ENCODE measurements around the gene RAD51D.

The RAD51D gene

DNA sequence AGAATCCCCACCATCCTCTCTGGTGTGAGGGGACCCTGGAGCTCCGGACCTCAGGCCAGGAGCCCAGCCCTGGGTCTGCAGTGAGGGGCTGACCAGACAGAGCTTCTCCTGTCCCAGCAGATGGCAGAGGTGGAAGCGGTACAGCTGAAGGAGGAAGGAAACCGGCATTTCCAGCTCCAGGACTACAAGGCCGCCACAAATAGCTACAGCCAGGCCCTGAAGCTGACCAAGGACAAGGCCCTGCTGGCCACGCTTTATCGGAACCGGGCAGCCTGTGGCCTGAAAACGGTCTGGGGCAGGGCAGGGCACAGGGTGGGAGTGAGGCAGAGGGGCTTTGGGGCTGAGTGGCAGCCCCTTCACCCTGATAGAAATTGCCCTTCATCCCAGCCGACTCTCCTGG, 28.5 kb upstream of the RAD51D start:
- Histone ChIP-seq H3K4me3 (replicated peaks; ENCODE audit: insufficient read depth, low read length) (no peak overlapping the region), H3K27me3 (ENCODE audit: insufficient read depth, poor library complexity, severe bottlenecking) (no peaks in the 10 kb centered on the region), H3K27ac (replicated peaks) (no peak overlapping the region)
- TF ChIP-seq POLR2AphosphoS5 (IDR thresholded peaks at IDR 0.05; ENCODE audit: low read depth) (no peak), SPI1 (IDR thresholded peaks at IDR 0.05; ENCODE audit: borderline replicate concordance, low read depth) (no peak), CTCF (IDR thresholded peaks at IDR 0.05; ENCODE audit: insufficient read depth, low read length) (no peak), GABPA (IDR thresholded peaks at IDR 0.05; ENCODE audit: low read depth) (no peak)
- TF ChIP-seq, protein P1, sequence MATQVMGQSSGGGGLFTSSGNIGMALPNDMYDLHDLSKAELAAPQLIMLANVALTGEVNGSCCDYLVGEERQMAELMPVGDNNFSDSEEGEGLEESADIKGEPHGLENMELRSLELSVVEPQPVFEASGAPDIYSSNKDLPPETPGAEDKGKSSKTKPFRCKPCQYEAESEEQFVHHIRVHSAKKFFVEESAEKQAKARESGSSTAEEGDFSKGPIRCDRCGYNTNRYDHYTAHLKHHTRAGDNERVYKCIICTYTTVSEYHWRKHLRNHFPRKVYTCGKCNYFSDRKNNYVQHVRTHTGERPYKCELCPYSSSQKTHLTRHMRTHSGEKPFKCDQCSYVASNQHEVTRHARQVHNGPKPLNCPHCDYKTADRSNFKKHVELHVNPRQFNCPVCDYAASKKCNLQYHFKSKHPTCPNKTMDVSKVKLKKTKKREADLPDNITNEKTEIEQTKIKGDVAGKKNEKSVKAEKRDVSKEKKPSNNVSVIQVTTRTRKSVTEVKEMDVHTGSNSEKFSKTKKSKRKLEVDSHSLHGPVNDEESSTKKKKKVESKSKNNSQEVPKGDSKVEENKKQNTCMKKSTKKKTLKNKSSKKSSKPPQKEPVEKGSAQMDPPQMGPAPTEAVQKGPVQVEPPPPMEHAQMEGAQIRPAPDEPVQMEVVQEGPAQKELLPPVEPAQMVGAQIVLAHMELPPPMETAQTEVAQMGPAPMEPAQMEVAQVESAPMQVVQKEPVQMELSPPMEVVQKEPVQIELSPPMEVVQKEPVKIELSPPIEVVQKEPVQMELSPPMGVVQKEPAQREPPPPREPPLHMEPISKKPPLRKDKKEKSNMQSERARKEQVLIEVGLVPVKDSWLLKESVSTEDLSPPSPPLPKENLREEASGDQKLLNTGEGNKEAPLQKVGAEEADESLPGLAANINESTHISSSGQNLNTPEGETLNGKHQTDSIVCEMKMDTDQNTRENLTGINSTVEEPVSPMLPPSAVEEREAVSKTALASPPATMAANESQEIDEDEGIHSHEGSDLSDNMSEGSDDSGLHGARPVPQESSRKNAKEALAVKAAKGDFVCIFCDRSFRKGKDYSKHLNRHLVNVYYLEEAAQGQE (IDR thresholded peaks at IDR 0.05; ENCODE audit: insufficient replicate concordance, low read depth): no peak
- DNase-seq (ENCODE audit: low read depth in 1 of 2, low spot score in 1 of 2): no peak

DNA sequence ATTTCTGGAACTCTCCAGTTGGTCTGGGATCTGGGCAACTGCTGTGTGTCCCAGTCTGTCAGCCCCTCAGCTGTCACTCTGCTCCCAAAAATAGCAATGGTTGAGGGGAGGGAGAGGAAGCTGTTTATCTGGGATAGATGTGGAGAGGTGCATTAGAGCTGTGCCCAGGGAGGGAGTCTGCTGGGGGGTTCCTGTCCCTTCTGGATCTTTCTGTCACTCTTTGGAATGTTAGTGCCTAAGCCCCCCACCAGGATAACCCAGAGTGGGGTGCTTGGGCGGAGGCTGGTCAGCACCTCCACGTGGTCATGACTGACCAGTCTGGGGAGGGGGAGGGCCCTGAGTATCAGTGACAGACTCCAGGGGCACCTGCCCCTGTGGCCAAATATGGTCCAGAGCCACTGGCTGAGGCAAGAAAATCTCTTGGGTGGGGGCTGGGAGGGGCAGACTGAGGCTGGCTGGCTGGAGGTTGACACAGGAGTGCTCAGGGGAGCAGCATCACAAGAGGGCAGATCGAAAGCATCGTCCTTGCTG, 27.8 kb upstream of the RAD51D start, which contains the start of gene UNC45B:
UNC45B (plus strand) TSS at position 443 of the 531 bp plus-strand sequence. CDS start 447 bp downstream, outside the sequence.
- Histone ChIP-seq H3K27ac (replicated peaks) (no peak within 1 kb of the TSS), H3K4me3 (replicated peaks; ENCODE audit: insufficient read depth, low read length) (no peak within 1 kb of the TSS), H3K27me3 (ENCODE audit: insufficient read depth, poor library complexity, severe bottlenecking) (no peaks in the 10 kb centered on the region)
- TF ChIP-seq SPI1 (IDR thresholded peaks at IDR 0.05; ENCODE audit: borderline replicate concordance, low read depth) (no peak), POLR2AphosphoS5 (IDR thresholded peaks at IDR 0.05; ENCODE audit: low read depth) (no peak), CTCF (IDR thresholded peaks at IDR 0.05; ENCODE audit: insufficient read depth, low read length) (no peak), GABPA (IDR thresholded peaks at IDR 0.05; ENCODE audit: low read depth) (no peak)
- TF ChIP-seq, protein P1 (IDR thresholded peaks at IDR 0.05; ENCODE audit: insufficient replicate concordance, low read depth): no peak
- no peak for DNase-seq (ENCODE audit: low read depth in 1 of 2, low spot score in 1 of 2)

GRCh38 chr17:35146214-35146833, 26.7 kb upstream of the RAD51D start:
- no peaks in the 10 kb centered on the region for H3K27me3 ChIP-seq (ENCODE audit: insufficient read depth, poor library complexity, severe bottlenecking)
- TF ChIP-seq, protein P1 (IDR thresholded peaks at IDR 0.05; ENCODE audit: insufficient replicate concordance, low read depth): no peak
- TF ChIP-seq SPI1 (IDR thresholded peaks at IDR 0.05; ENCODE audit: borderline replicate concordance, low read depth): no peak
- TF ChIP-seq POLR2AphosphoS5 (IDR thresholded peaks at IDR 0.05; ENCODE audit: low read depth): no peak
- no peak for TF ChIP-seq GABPA (IDR thresholded peaks at IDR 0.05; ENCODE audit: low read depth)
- no peak for TF ChIP-seq CTCF (IDR thresholded peaks at IDR 0.05; ENCODE audit: insufficient read depth, low read length)
- H3K27ac ChIP-seq (replicated peaks): no peak overlapping the region
- no peak for DNase-seq (ENCODE audit: low read depth in 1 of 2, low spot score in 1 of 2)
- H3K4me3 ChIP-seq (replicated peaks; ENCODE audit: insufficient read depth, low read length): no peak overlapping the region
